KMS-11 (cell line): Measurements from ENCODE around the gene SPAG9.

Experiments used
- H2AFZ ChIP-seq: fragments of 200-600 bp; sonication (generic); 2 replicates; pipeline ENCODE4 v1.6.1; 2016; ENCODE audit warnings: antibody characterized with exemption, mixed run types, low read depth
- H3K27ac ChIP-seq: fragments of 200-600 bp; sonication (generic); 2 replicates; pipeline ENCODE4 v1.6.1; 2016; ENCODE audit warnings: mild to moderate bottlenecking, mixed run types
- H3K27me3 ChIP-seq: fragments of 200-600 bp; sonication (generic); 2 replicates; pipeline ENCODE4 v1.6.1; 2017; ENCODE audit warnings: mild to moderate bottlenecking, low read depth, mixed run types, moderate library complexity; ENCODE audit not compliant: insufficient read depth
- H3K36me3 ChIP-seq: fragments of 200-600 bp; sonication (generic); 2 replicates; pipeline ENCODE4 v1.6.1; 2017; ENCODE audit warnings: mild to moderate bottlenecking, mixed run types; ENCODE audit not compliant: insufficient read depth
- H3K4me1 ChIP-seq: fragments of 200-600 bp; sonication (generic); 2 replicates; pipeline ENCODE4 v1.6.1; 2016; ENCODE audit warnings: mild to moderate bottlenecking, low read depth, mixed run types; ENCODE audit not compliant: poor library complexity, severe bottlenecking
- H3K4me2 ChIP-seq: fragments of 200-600 bp; sonication (generic); 2 replicates; pipeline ENCODE4 v1.7.0; 2016; ENCODE audit warnings: mild to moderate bottlenecking, mixed run types
- H3K4me3 ChIP-seq: fragments of 200-600 bp; sonication (generic); IDR thresholded peaks from 2 replicates; pipeline ENCODE4 v1.6.1; 2017; ENCODE audit warnings: low read depth, low read length, mixed read lengths; ENCODE audit not compliant: insufficient read depth
- H3K79me2 ChIP-seq: fragments of 200-600 bp; sonication (generic); 2 replicates; pipeline ENCODE4 v1.6.1; 2016; ENCODE audit warnings: low read depth, mixed run types; ENCODE audit not compliant: insufficient read depth
- H3K9ac ChIP-seq: fragments of 200-600 bp; sonication (generic); 2 replicates; pipeline ENCODE4 v1.6.1; 2016; ENCODE audit warnings: mild to moderate bottlenecking, mixed run types
- H4K20me1 ChIP-seq: fragments of 200-600 bp; sonication (generic); 2 replicates; pipeline ENCODE4 v1.6.1; 2016; ENCODE audit warnings: mild to moderate bottlenecking, mixed run types; ENCODE audit not compliant: insufficient read depth
- CTCF ChIP-seq: fragments of 200-600 bp; sonication (generic); conservative IDR thresholded peaks from 2 replicates; pipeline ENCODE4 v1.6.1; 2017; ENCODE audit warnings: low read depth, mild to moderate bottlenecking, antibody characterized with exemption, low read length, moderate library complexity, mixed read lengths

SPAG9 gene

DNA sequence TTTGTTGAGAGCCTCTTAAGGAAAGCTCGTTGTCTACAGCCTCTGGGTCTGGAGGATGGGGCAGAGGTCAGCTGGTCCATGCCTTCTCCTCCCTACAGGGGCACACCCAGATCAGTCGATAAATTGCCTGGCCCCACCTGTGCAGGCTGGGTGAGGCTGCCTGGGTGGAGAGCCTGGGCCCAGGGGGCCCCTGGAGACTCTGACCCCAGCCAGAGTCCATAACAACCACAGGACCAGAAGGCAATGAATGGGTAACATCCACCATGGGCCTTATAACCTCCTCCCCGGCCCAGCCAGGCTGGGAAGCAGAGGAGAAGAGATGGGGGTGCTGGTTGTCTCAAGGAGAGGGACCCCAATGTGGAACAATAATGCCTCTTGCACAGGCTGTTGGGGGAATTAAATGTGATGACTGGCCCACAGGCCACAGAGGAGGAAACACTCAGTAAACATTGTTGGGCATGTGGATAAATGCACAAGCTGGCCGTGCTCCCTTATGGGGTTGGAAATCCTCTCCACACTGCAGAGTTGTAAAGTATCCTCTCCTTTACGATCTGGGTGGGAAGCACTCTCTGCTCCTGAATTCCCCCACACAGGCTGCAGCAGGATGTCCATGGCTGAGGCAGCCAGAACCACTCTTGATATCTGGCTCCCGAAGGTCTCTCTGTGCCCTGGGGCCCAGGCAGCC lies 197.8 kb downstream of the SPAG9 start:
- no peaks in the 10 kb centered on the region for H4K20me1 ChIP-seq
- no peak overlapping the region for H2AFZ ChIP-seq
- TF ChIP-seq CTCF, result no peak
- no peaks in the 10 kb centered on the region for H3K27me3 ChIP-seq
- no peaks in the 10 kb centered on the region for H3K79me2 ChIP-seq
- peaks cover 46% of the 10 kb centered on the region for H3K4me1 ChIP-seq
- no peaks in the 10 kb centered on the region for H3K36me3 ChIP-seq
- H3K27ac ChIP-seq, result no peak overlapping the region
- H3K9ac ChIP-seq, result no peak overlapping the region
- no peak overlapping the region for H3K4me3 ChIP-seq
- H3K4me2 ChIP-seq, result no peak overlapping the region

- H3K79me2 ChIP-seq, result no peaks in the 10 kb centered on the region
- H3K4me2 ChIP-seq, result no peak overlapping the region
- H3K27me3 ChIP-seq, result no peaks in the 10 kb centered on the region
- H2AFZ ChIP-seq, result no peak overlapping the region
- H3K27ac ChIP-seq, result no peak overlapping the region
- no peak overlapping the region for H3K9ac ChIP-seq
- H3K4me1 ChIP-seq, result peaks cover 46% of the 10 kb centered on the region
- no peak overlapping the region for H3K4me3 ChIP-seq
- H3K36me3 ChIP-seq, result no peaks in the 10 kb centered on the region
- no peak for TF ChIP-seq CTCF
- no peaks in the 10 kb centered on the region for H4K20me1 ChIP-seq
These were observed 198.6 kb downstream of the SPAG9 start for GRCh38 chr17:50922107-50922506.

DNA sequence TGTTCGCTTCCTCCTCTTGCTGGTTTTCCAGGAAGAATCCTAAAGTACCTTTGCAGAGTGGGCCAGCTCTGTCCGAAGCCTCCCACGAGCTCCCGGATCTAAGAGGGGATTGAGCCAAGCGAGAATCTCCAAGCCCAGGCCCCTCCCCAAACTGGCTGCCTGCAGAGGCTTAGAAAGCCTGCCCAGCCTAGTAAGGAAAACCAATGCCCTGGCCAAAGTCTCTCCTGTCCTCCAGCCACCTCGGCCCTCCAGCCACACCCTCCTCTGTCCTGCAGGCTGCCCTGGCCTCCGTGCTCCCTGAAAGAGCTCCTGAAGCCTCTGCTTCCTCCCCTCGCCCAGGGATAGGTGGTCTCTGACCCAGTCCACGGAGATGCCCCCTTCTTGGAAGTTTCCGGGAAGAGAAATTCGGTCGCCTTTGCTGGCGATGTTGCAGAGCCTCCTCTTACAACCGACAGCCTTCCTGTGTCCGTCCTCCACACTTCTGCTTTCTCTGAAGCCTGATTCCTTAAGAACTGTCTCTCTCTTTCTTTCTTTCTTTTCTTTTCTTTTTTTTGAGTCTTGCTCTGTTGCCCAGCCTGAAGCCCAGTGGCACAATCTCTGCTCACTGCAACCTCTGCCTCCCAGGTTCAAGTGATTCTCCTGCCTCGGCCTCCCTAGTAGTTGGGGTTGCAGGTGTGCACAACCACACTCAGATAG lies 199.6 kb downstream of the SPAG9 start:
- H3K4me2 ChIP-seq, result no peak overlapping the region; the same call in 1 of the 2 replicates
- no peaks in the 10 kb centered on the region for H3K27me3 ChIP-seq
- no peaks in the 10 kb centered on the region for H3K36me3 ChIP-seq
- no peaks in the 10 kb centered on the region for H4K20me1 ChIP-seq
- no peak overlapping the region for H3K4me3 ChIP-seq
- no peak for TF ChIP-seq CTCF
- no peak overlapping the region for H3K9ac ChIP-seq
- peaks cover 44% of the 10 kb centered on the region for H3K4me1 ChIP-seq
- no peaks in the 10 kb centered on the region for H3K79me2 ChIP-seq
- H2AFZ ChIP-seq, result no peak overlapping the region; the same call in 1 of the 2 replicates
- H3K27ac ChIP-seq, result no peak overlapping the region

GRCh38 chr17:50920041-50920410 lies 200.6 kb downstream of the SPAG9 start:
- Histone ChIP-seq H3K9ac (peak overlapping the region; percentile 53; the same call in 1 of the 2 replicates), H3K4me1 (peaks cover 36% of the 10 kb centered on the region), H3K27me3 (no peaks in the 10 kb centered on the region), H4K20me1 (no peaks in the 10 kb centered on the region), H3K36me3 (no peaks in the 10 kb centered on the region), H3K27ac (peak overlapping the region; percentile 63), H3K4me3 (no peak overlapping the region), H3K4me2 (peak overlapping the region; percentile 88), H3K79me2 (no peaks in the 10 kb centered on the region), H2AFZ (peak overlapping the region; percentile 94; the same call in 1 of the 2 replicates)
- TF ChIP-seq CTCF, result no peak
